HG02678 (cell line): Measurements from ENCODE around the gene SLC13A3.

ENCODE experiments used
- ATAC-seq: cut with Tn5 transposase; IDR thresholded peaks from one replicate; pipeline ENCODE4 v1.9.1; 2021; ENCODE audit warnings: mild to moderate bottlenecking, moderate library complexity; ENCODE audit not compliant: unreplicated experiment

Gene SLC13A3

GRCh38 chr20:46584508-46584907, 66.8 kb downstream of the SLC13A3 start:
- no peak for ATAC-seq

DNA sequence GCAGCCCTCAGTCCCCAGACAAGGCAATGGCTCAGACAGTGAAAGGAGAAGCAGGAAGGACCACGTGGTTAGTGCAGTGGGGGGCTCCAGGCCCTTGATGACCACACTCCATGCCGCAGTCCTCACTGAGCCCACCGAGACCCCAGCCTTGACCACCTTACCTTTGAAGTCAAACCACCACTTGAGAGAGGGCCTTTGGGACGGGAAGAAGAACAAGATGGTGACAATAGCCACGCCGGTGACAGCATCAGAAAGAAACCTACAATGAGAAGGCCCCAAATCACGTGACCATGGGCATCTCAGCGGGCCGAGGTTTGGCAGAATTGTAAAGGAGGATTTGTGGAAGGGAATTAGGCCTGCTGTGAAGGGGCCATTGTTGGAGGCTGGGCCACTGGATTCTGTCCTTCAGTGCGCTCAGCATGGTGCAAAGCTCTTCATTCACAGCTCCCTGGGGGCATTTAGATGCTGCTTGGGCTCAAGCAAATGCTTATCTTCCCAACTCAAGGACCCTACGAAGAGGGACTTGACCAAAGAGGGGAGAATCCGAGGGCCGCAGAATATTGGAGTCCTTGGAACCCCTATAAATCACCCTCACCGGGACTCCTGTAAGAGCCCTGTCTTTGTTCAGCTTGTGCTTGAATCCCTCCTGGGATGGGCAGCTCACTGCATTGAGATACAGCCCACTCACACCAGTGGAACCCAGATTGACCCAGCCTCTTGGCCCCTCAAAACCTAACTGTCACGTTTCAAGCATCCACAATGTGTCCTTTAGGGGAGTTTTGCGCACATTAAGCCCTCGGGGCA, 67.6 kb downstream of the SLC13A3 start:
- no peak for ATAC-seq

DNA sequence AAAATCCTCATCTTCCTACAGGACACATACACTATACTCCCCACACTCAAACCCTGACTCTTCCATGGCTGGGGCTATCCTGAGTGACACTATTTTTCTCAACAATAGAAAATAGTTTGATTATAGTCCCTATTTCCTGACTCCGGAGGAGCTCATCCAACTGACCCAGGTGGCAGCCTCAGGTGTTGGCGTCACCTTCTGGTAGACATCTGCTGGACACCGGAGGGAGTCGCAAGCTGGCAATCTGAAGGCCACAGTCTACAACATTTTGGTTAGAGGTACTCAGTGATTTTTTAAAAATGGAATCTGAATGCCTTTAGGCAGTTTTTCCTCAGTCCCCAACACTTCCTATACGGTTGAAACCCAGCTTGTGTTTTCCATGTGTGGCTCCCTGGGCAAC, 68.6 kb downstream of the SLC13A3 start:
- no peak for ATAC-seq

- ATAC-seq: no peak
Observed at GRCh38 chr20:46581391-46581790, 69.9 kb downstream of the SLC13A3 start.

DNA sequence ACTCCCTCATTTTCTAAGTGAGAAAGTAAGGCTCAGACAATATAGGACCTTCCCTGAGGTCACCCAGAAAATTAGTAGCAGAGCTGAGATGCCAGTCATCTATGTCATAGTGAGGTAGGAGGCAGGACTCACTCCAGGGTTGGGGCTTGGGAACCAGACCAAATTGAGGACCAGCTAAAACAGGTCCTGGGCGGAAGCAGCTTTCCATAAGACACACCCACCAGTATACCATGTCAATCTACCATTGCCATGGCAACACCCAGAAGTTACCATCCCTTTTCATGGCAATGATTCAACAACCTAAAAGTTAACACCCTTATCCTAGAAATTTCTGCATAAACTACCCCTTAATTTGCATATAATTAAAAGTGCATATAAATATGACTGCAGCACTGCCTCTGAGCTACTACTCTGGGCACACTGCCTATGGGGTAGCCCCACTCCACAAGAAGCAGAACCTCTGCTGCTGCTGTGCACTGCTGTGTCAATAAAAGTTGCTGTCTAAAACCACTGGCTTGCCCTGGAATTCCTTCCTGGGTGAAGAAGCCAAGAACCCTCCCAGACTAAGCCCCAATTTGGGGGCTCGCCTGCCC, 70.5 kb downstream of the SLC13A3 start:
- ATAC-seq: no peak

DNA sequence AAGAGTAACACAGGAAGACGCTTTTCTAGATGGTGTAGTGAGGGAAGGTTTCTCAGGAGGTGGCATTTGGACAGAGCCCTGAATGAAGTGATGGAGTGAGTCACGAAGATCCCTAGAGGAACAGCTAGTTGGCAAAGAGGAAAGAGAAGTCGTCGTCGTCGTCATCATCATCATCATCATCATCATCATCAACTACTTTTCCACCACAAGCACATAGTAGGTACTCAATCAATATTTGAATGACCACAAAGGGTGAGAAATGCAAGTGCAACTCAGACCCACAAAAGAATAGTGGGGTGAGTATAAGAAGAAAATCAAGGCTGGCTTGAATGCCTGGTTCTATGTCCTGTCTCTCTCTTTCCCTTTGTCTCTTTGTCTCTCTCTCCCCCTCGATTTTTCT, 72.5 kb downstream of the SLC13A3 start:
- ATAC-seq: no peak

DNA sequence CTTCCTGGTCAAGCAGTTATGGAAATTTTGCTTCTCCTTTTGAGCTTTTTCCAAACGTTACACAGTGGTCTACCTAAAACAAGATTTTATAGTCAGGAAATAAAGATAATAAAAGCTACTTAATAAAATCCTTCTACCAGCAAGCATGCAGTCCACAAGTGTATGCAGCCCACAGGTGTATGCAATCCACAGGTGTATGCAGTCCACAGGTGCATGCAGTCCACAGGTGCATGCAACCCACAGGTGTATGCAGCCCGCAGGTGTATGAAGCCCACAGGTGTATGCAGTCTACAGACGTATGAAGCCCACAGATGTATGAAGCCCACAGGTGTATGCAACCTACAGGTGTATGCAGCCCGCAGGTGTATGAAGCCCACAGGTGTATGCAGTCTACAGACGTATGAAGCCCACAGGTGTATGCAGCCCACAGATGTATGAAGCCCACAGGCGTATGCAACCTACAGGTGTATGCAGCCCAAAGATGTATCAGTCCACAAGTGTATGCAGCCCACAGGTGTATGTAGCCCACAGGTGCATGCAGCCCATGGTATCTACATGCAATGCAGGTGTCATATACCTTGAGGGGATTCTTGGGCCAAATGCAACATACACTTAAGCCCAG, 74.4 kb downstream of the SLC13A3 start:
- no peak for ATAC-seq

- ATAC-seq: no peak
Observed at GRCh38 chr20:46575937-46576461, 75.3 kb downstream of the SLC13A3 start.

DNA sequence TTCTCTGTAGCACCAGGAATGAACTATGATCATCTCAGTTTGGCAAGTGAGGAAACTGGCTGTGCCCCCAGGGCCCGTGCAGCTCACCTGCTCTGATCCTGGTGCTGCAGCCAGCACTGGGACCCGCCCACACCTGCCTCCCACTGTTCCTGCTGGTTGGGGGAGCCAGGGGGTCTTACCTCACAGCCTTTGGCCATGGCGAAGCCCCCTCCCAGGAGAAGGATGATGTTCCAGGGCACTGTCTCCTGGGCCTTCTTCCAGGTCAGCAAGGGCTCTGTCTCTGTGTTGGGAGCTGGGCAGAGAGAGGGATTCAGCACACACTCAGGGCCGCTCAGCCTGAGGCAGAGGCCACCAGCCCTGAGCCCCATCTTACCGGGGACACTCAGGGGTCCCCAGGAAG, 75.9 kb downstream of the SLC13A3 start:
- ATAC-seq: no peak

GRCh38 chr20:46573788-46574584, 77.3 kb downstream of the SLC13A3 start:
- ATAC-seq: no peak

- ATAC-seq: no peak
Observed at GRCh38 chr20:46573234-46573633, 78.0 kb downstream of the SLC13A3 start.

DNA sequence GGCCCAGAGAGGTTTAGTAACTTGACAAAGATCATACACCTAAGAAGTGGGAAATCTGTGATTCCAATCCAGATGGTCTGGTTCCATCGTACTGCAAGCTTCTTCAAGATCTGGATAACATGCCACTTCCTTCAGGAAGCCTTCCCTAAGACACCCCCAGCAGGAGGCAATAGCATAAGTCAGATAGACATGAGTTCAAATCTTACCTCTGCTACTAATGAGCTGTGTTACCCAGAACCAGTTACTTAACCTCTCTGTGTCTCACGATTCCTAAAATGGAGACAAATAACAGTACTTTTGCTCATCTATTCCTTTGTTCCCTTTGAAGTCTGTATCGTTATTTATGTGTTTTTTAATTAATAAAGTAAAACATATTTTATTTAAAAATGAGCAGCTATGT, 78.5 kb downstream of the SLC13A3 start:
- ATAC-seq: no peak

- no peak for ATAC-seq
Observed at GRCh38 chr20:46572153-46572552, 79.1 kb downstream of the SLC13A3 start.

DNA sequence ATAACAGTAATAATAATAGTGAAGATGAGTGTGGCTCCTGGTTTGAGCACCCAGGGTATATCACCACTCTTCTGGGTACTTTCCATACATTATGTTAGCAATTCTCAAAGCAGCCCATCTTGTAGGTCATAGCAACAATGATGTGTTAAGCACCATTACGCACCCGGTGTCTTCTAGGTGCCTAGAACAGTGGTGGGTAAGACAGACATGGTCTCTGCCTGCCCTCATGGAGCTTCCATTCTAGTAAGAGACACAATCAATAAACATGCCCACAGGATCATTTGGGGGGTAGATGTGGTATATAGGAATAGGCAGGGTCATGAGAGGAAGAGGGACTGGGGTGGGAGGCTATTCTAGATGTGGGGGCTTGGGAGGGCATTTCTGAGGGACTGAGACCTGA, 79.8 kb downstream of the SLC13A3 start:
- ATAC-seq: no peak

- ATAC-seq: no peak
Observed at GRCh38 chr20:46570956-46571355, 80.3 kb downstream of the SLC13A3 start.

- no peak for ATAC-seq
Observed at GRCh38 chr20:46569961-46570360, 81.3 kb downstream of the SLC13A3 start.

DNA sequence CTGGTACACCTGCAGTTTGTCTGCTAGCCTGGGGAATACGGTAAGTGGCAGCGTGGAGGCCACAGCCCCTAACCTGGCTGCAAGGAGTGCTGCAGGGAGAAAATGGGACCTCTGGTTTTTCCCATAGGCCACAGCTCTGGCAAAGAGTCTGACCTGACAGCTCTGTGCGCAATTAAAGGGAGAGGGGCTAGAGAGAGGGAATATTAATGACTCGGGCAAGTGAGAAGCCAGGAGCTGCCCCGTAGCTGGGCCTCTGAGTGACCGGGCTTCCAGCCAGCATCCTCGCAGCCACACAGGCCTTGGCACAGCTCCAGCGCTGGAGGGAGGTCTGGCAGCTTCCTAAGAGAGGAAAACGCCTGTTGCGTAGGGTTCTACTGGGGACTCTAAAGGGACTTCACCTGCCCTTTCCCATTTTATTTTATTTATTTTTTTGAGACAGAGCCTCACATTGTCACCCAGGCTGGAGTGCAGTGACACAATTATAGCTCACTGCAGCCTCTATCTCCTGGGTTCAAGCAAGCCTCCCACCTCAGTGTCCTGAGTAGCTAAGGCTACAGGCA, 82.6 kb downstream of the SLC13A3 start:
- no peak for ATAC-seq

GRCh38 chr20:46566125-46566524, 85.1 kb downstream of the SLC13A3 start:
- ATAC-seq: no peak

DNA sequence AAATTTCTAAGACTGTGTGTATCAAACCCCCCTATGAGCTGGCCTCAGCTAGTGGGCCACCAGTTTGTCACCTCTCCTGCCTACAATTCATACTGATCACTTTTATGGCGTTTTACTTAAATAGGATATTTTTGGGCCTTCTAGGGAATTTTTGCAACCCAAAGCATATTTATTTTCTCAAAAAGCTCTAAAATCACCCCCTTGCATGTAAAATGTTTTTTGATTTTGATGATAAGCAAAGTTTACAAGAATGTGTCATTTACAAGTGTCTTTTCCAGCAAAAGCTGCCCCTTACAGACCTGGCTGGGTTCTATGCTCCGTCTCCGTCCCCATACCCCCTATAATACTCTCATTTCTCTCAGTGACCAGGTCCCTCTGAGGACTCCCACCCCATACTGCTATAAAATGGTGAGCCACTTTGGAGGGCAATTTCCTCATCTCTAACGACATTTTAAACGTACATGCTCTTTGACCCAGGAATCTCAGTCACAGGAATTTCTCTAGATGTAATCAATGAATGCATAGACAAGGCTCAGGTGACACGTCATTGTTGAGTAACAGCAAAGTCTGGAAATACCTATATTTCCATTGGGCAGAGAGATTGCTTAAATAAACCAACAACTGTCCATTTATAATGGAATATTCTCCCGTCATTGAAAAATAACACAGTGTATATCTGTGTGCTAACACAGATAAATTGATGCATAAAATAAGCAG, 86.9 kb downstream of the SLC13A3 start:
- ATAC-seq: no peak

DNA sequence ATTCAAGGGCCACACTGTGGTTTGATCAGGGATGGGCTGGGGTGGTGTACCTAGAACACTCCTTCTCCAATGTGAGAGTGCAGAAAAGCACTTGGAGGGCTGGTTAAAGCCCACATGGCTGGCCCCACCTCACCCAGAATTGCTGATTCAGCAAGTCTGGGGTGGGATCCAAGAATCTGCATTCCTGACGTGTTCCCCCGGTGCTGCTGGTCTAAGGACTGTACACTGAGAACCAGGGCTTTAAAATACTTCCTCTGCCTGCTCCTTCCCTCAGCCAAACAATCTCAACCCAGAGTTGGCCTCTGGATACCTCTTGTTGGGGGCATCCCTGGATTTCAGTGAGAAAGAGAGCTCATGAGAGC, 87.4 kb downstream of the SLC13A3 start:
- ATAC-seq: no peak
